Fibroblast of peridontal ligament (primary cell): Measurements from ENCODE around the gene YEATS2.
A peak's percentile ranks its signal among the peaks of the same experiment; 100 is the strongest.

Source experiments
- DNase-seq: peaks from one replicate; pipeline ENCODE4 v3.0.0-alpha.2; 2010; ENCODE audit errors: extremely low read depth

YEATS2 gene

GRCh38 chr3:183837390-183837789, 139.8 kb downstream of the YEATS2 start:
- DNase-seq: no peak

GRCh38 chr3:183837894-183838293, 140.3 kb downstream of the YEATS2 start:
- no peak for DNase-seq

GRCh38 chr3:183839751-183840150, 142.2 kb downstream of the YEATS2 start:
- no peak for DNase-seq

GRCh38 chr3:183844606-183845005, 147.0 kb downstream of the YEATS2 start:
- peak; percentile 86 for DNase-seq

- DNase-seq: no peak
These were observed 147.5 kb downstream of the YEATS2 start for GRCh38 chr3:183845090-183845489.

GRCh38 chr3:183845608-183846288, 148.2 kb downstream of the YEATS2 start:
- DNase-seq: no peak

- DNase-seq: no peak
These were observed 156.9 kb downstream of the YEATS2 start for GRCh38 chr3:183854318-183855035.

GRCh38 chr3:183857863-183858262, 160.3 kb downstream of the YEATS2 start:
- no peak for DNase-seq
